GM18951 (cell line): ENCODE data around the gene BCL6.

Source experiments
- POLR2A ChIP-seq: IDR thresholded peaks from 4 replicates; pipeline ENCODE4 v1.6.1; 2011; ENCODE audit warnings: mild to moderate bottlenecking; ENCODE audit not compliant: insufficient read length, insufficient read depth; ENCODE audit errors: extremely low read depth
- in situ Hi-C: fragments of 300-500 bp; cut with MboI; formaldehyde crosslinking; loops from one replicate; pipeline ENCODE4 v1.12.0; 2022; ENCODE audit warnings: low sequenced_read_pairs, mixed read lengths, inconsistent platforms; ENCODE audit not compliant: unreplicated experiment

BCL6 gene

GRCh38 chr3:187728248-187728647, 17.0 kb downstream of the BCL6 start:
- no peak for TF ChIP-seq POLR2A
- in situ Hi-C loops = loop anchor here (25.0 kb wide), 2 partner anchors 934 to 1409 kb away; no protein-coding TSS in a partner anchor

- TF ChIP-seq POLR2A = no peak
- in situ Hi-C loops = loop anchor here (25.0 kb wide), 2 partner anchors 936 to 1411 kb away; no protein-coding TSS in a partner anchor
Measured at GRCh38 chr3:187726564-187726963, 18.7 kb downstream of the BCL6 start.

GRCh38 chr3:187725653-187726370, 19.5 kb downstream of the BCL6 start:
- TF ChIP-seq POLR2A = no peak
- in situ Hi-C loops = loop anchor here (25.0 kb wide), 2 partner anchors 936 to 1411 kb away; no protein-coding TSS in a partner anchor

GRCh38 chr3:187725224-187725623, 20.0 kb downstream of the BCL6 start:
- in situ Hi-C loops = loop anchor here (25.0 kb wide), 2 partner anchors 937 to 1412 kb away; no protein-coding TSS in a partner anchor
- TF ChIP-seq POLR2A = no peak

GRCh38 chr3:187722206-187722612, 23.1 kb downstream of the BCL6 start:
- TF ChIP-seq POLR2A = no peak
- in situ Hi-C loops = no loop called here

- no peak for TF ChIP-seq POLR2A
- in situ Hi-C loops = no loop called here
Measured at GRCh38 chr3:187721055-187721454, 24.2 kb downstream of the BCL6 start.

GRCh38 chr3:187720337-187720670, 25.0 kb downstream of the BCL6 start:
- no peak for TF ChIP-seq POLR2A
- in situ Hi-C loops = no loop called here

GRCh38 chr3:187719628-187720336, 25.5 kb downstream of the BCL6 start:
- in situ Hi-C loops = no loop called here
- no peak for TF ChIP-seq POLR2A

GRCh38 chr3:187718802-187719201, 26.5 kb downstream of the BCL6 start:
- TF ChIP-seq POLR2A = no peak
- in situ Hi-C loops = no loop called here

- in situ Hi-C loops = no loop called here
- TF ChIP-seq POLR2A = no peak
Measured at GRCh38 chr3:187717572-187717971, 27.7 kb downstream of the BCL6 start.

- no peak for TF ChIP-seq POLR2A
Measured at GRCh38 chr3:187714404-187714979, 30.8 kb downstream of the BCL6 start.

GRCh38 chr3:187713504-187713903, 31.8 kb downstream of the BCL6 start:
- TF ChIP-seq POLR2A = no peak

More at GRCh38 chr3:187714404-187714979, 30.8 kb downstream of the BCL6 start:
- in situ Hi-C loops = no loop called here

GRCh38 chr3:187709155-187709554, 36.1 kb downstream of the BCL6 start:
- in situ Hi-C loops = no loop called here
- no peak for TF ChIP-seq POLR2A

More at GRCh38 chr3:187713504-187713903, 31.8 kb downstream of the BCL6 start:
- in situ Hi-C loops = no loop called here

GRCh38 chr3:187708696-187709095, 36.6 kb downstream of the BCL6 start:
- no peak for TF ChIP-seq POLR2A
- in situ Hi-C loops = no loop called here

- in situ Hi-C loops = no loop called here
- TF ChIP-seq POLR2A = no peak
Measured at GRCh38 chr3:187706971-187707370, 38.3 kb downstream of the BCL6 start.
